Fibroblast of pulmonary artery (primary cell): ENCODE results near the gene SLC9C2.
"Not testable (repeated sequence)": the region's sequence is repeated elsewhere in the genome, so short reads cannot be mapped to it uniquely, and the experiment has no call there.

ENCODE experiments used
- DNase-seq: peaks from one replicate; pipeline ENCODE4 v3.0.0-alpha.2; 2010; ENCODE audit warnings: low read depth
- H3K4me3 ChIP-seq: replicated peaks from 2 replicates; pipeline ENCODE4 v1.5.1; 2011; ENCODE audit warnings: low read depth, mild to moderate bottlenecking, control low read depth, low read length, moderate library complexity
- CTCF ChIP-seq: IDR thresholded peaks from 2 replicates; pipeline ENCODE4 v1.5.1; 2011; ENCODE audit warnings: mild to moderate bottlenecking, control low read depth, low read length, inconsistent platforms; ENCODE audit errors: missing control alignments

SLC9C2 gene

GRCh38 chr1:173504268-173504667, 98.6 kb downstream of the SLC9C2 start:
- H3K4me3 ChIP-seq: no peak overlapping the region
- TF ChIP-seq CTCF: no peak
- DNase-seq: no peak

- H3K4me3 ChIP-seq: no peak overlapping the region
- DNase-seq: peak; percentile 46
- no peak for TF ChIP-seq CTCF
These were observed 99.5 kb downstream of the SLC9C2 start for GRCh38 chr1:173503391-173503790.

DNA sequence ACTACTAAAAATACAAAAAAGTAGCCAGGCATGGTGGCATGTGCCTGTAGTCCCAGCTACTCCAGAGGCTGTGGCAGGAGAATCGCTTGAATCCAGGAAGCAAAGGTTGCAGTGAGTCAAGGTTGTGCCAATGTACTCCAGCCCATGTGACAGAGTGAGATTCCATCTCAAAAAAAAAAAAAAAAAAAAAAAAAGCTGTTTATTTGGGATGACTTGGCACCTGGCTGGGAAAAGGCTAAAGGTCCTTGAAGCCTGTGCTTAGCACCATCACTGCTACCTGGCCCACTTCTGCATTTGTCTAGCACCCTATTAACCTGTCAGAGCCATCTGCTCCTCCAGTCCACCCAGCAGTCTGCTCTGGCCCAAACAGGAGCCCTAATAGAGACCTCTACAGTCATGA, 100.8 kb downstream of the SLC9C2 start:
- TF ChIP-seq CTCF: no peak
- DNase-seq: no peak
- no peak overlapping the region for H3K4me3 ChIP-seq

- TF ChIP-seq CTCF: no peak
- DNase-seq: no peak
- H3K4me3 ChIP-seq: no peak overlapping the region
These were observed 103.1 kb downstream of the SLC9C2 start for GRCh38 chr1:173499729-173500128.

GRCh38 chr1:173496757-173497320, 106.0 kb downstream of the SLC9C2 start:
- no peak for TF ChIP-seq CTCF
- DNase-seq: no peak
- no peak overlapping the region for H3K4me3 ChIP-seq

DNA sequence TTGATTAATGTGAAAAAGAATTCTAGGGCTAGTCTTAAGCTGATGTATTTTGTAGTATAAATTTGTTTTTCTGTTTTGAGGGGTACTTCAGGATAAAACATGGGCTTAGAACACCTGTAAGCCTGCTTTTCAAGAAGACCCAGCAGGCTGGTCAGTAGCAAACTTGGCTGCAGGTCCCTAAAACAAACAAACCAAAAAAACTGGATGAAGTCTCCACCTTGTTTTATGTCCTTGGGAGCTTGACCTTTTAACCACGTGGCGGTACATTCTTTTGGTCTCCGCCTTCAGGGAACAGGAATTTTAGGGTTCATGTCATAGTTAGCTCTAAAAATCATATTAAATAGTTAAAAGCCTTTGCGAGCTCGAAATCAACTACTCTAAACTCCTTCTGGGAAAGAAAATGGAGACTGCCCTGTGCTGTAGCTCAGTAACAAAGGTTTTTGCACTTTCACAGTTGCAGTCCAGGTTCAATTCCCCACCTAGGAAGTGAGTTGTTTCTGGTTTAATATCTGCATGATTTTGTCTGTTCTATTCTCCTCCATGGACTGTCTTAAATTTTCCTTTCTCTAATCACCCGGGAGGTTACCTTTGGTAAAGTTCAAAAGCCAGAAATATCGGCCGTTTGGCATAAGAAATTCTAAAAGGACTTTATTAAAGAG, 107.1 kb downstream of the SLC9C2 start:
- no peak for DNase-seq
- H3K4me3 ChIP-seq: no peak overlapping the region
- TF ChIP-seq CTCF: no peak

DNA sequence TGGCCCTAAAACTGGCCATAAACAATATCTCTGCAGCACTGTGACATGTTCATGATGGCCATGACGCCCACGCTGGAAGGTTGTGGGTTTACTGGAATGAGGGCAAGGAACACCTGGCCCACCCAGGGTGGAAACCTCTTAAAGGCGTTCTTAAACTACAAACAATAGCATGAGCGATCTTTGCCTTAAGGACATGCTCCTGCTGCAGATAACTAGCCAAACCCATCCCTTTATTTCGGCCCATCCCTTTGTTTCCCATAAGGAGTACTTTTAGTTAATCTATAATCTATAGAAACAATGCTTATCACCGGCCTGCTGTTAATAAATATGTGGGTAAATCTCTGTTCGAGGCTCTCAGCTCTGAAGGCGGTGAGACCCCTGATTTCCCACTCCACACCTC, 109.7 kb downstream of the SLC9C2 start:
- DNase-seq, H3K4me3 ChIP-seq: not testable (repeated sequence)
